ENCODE measurements around the gene ARID1A. TPM values are rescaled to one million over a fixed set of nuclear protein-coding genes. Genes with fewer than 3 reads are reported as not detected.
A peak's percentile ranks its signal among the peaks of the same experiment; 100 is the strongest.

ARID1A gene
- total and polyA plus RNA-seq, 9 of the 15 experiments (the other 6 are each of a cell fraction or from before 2014, with no cell fraction given) = 8.3 to 88.3 (median 22.5) TPM

GRCh38 chr1:26826261-26827105 lies 130.7 kb downstream of the ARID1A start, which contains the start of gene ZDHHC18 (continued):
- TF ChIP-seq ZNF318 (IDR thresholded peaks at IDR 0.05; ENCODE audit: borderline replicate concordance in 1 of 2, low read depth in 1 of 2) = no peak
- no peak for TF ChIP-seq HSF4 (CRISPR knock-in tag; IDR thresholded peaks at IDR 0.05; ENCODE audit: borderline replicate concordance)
- no peak for TF ChIP-seq HMGXB4 (CRISPR knock-in tag; IDR thresholded peaks at IDR 0.05)
- TF ChIP-seq E2F5 (CRISPR knock-in tag; IDR thresholded peaks at IDR 0.05) = no peak
- TF ChIP-seq RBM39 (optimal IDR thresholded peaks at IDR 0.05; ENCODE audit: low read depth, low read length) = no peak
- TF ChIP-seq SAP30 (IDR thresholded peaks at IDR 0.05; ENCODE audit: borderline replicate concordance, insufficient read depth, low read depth, low read length, poor library complexity, severe bottlenecking) = peak; percentile 41
- no peak for TF ChIP-seq FOXK1 (CRISPR knock-in tag; IDR thresholded peaks at IDR 0.05; ENCODE audit: borderline replicate concordance)
- TF ChIP-seq ZNF695 (CRISPR knock-in tag; IDR thresholded peaks at IDR 0.05) = no peak
- TF ChIP-seq USF2 (CRISPR knock-in tag; IDR thresholded peaks at IDR 0.05) = no peak
- TF ChIP-seq ETV1 (tag; conservative IDR thresholded peaks at IDR 0.05; ENCODE audit: low read depth) = no peak

All from K562 (cell line).